Measurements from ENCODE around the gene INPP5K.
"Not testable (repeated sequence)": the region's sequence is repeated elsewhere in the genome, so short reads cannot be mapped to it uniquely, and the experiment has no call there.

Gene INPP5K

DNA sequence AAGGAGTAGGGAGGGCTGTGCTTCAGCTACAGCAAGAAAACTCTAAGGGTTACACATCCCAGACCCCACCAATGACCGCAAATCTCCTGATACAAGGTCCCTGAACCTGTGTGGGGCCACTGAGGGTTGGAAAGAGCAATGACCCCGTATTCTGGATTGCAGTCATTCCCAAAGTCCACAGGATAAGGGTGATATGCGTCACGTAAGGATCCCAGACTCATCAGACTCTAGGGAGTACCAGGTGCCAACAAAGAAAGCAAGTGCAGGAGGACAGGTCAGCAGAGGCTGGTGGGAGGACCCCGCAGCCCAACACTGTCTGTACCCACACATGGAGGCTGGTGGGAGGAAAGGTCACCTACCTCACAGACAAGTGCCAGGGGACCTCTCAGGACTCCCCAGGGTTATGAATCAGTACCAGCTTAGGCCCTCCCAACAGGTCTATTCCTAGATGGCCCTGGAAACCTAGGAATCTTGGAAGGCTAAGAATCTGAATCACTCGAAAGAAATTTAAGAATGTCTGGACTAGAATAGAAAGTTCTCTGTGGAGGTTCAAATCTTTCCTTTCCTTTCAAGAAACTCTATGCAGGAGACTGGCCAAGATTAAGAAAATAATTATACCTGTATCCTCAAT, 30.0 kb upstream of the INPP5K start:
- no peak for DNase-seq (ENCODE audit: low read depth, low spot score)

DNA sequence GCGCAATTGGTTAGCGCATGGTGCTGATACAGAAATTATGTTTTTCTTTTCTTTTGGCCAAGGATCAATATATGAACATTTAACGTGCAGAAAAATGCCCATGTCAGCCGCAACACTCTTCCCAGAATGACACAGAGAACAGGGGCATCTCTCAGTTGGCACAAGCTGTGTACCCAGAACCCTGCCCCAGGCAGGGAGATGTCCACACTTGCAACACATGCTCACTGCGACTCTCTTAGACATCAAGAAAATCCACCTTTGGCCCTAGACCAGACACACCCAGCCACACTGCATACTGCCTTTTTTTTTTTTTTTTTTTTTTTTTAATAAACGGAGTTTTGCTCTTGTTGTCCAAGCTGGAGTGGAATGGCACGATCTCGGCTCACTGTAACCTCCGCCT, 29.2 kb upstream of the INPP5K start:
- no peak for DNase-seq (ENCODE audit: low read depth, low spot score)

DNA sequence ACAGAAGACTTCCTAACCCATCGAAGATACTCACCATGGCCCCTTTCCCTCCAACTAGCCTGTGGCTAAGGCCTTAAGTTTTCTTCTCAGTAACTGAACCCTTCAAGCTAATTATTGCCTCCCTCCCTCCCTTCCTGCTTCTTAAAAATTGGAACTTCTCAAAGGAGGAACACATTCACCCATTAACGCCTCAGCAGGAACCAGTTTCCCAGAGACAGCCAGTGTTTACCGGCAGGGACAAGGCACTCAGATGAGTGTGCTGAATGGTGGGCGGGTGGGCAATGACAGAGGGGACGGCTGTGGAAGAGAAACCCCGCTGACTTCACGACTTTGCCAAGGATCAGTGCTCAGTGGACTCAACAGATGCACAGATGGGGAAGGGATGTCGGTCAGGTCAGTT, 25.9 kb upstream of the INPP5K start:
- no peak for DNase-seq (ENCODE audit: low read depth, low spot score)

DNA sequence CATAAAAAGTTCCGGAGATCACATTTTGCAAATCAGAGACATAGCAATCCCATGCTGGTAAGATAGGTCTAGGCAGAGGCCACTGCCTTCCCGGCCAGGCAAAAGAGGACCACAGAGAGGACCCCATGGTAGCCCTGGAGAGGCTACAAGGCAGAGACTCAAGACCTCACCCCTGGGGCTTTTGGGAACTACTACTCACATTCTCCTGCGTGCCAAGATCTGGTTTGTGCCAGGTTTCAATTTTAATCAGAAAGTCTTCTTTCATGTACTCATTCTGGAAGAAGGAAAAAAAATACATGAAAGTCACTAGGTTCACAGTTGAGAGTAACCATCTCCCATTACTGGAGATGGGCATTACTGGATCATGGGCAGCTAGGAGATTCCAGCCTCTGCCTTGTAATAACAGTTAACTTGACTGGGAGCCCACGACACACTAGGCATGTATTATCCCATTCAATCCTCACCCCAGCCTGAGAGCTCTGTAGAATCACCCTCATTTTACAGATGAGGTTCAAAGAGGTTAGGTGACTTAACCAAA, 25.0 kb upstream of the INPP5K start:
- no peak for DNase-seq (ENCODE audit: low read depth, low spot score)

DNA sequence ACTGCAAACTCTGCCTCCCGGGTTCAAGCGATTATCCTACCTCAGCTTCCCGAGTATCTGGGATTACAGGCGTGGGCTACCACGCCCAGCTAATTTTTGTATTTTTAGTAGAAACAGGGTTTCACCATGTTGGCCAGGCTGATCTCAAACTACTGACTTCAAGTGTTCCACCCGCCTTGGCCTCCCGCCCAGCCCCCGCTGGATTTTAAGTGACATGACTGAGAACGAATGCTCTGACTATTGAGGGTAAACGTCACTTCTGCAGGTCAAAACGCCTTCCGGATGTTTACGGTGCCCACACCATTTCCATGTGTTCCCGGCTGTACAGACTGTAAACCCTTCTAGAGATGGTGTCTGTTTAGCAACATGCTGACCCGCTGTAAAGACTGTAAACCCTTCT, 23.4 kb upstream of the INPP5K start:
- DNase-seq (ENCODE audit: low read depth, low spot score) = no peak

DNA sequence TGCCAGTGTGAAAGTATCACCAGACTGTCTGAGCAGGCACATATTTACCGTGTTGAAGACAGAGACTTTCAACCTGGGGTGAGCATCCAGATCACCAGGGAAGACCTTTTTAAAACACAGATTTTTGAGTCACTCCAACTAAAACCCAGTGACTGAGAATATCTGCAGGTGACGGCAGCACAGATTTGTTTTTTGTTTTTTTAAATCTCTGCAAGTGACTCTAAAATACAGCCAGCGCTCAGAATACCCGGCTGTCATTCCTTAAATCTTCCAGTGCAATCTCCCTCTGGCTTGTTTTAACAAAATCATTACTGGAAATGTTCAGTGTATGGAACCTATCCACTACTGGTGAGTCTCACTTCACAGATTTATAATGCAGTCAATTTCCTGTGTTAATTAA, 19.3 kb upstream of the INPP5K start:
- no peak for DNase-seq (ENCODE audit: low read depth, low spot score)

DNA sequence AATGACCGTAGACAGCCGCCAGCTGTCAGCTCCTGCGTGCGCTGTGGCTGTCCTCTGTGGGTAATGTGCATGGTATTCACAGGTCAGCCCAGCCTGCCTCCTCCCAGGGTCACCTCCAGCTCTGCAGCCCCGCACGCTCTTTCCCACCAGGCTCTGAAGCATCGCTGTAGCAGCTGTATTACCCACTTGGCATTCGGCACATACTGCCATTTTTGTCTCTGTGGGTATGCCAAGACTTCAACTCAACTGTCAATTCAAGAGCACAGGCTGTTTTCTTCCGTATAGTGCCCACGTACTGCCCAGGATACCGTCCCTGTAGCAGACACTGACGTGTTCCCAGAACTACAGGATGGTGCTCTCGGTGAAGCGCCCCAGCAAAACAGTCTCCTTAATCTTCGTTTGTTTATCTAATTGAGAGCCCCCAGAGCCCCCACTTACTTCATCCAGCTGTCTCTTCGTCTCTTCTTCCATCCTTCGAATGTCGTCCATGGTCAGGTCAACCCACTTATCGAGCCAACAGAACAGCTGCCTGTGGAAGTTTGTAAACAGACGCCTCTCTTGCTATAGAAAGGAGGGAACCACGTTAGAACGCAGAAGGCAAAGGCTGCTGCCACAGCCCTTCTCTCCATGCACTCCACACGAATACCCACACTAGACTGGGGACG, 17.4 kb upstream of the INPP5K start:
- no peak for DNase-seq (ENCODE audit: low read depth, low spot score)

DNA sequence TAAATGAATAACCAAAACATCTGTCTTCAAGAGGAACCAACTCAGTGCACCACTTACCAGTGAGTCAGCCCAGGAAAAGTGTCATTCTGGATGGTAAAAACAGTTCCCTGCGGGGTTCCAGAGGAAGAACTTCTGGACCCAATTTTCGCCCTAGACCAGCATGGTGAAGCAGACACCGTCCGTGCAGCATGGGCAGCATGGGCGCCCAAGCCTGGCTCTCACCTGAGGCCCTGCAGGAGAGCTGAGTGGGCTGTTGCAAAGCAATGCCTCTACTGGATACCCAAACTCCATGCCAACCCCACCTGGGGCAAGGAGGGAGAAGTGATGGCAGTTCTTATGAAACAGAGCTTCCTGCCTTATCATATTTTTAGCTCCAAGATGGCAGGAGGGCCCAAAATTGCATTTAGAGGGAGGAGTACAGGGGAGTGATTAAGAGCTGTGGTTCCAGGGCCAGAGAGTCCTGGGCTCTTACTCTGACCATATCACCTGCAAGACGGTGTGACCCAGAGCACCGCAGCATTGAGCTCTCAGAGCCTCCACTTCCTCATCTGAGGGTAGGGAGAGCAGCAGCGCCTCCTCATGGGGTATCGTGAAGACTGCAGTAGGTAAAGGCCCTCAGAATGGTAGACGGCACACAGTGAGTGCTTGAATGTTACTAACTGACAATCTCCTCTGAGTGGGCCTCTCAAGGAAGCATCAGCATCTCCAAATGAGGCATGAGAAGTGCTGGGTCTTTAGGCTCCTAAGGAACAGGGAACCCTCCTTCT, 16.6 kb upstream of the INPP5K start:
- DNase-seq (ENCODE audit: low read depth, low spot score) = no peak

DNA sequence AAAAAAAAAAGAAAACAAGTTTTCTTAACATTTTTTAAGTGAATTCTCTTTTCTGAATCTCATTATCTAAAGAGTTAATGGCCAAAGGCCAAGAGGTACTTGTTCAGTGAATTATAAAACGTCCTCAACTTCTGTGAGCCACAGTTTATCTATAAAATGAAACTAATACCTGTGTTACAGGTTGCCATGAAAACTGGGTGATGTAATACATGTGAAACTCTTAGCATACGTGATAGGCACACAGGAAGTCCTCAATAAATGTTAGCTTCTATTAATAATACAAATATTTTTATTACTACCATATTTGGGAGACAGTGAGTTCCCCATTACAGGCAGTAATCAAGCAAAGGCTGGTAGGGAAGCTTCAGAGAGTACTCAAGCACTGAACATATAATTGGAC, 13.5 kb upstream of the INPP5K start:
- DNase-seq (ENCODE audit: low read depth, low spot score) = no peak

DNA sequence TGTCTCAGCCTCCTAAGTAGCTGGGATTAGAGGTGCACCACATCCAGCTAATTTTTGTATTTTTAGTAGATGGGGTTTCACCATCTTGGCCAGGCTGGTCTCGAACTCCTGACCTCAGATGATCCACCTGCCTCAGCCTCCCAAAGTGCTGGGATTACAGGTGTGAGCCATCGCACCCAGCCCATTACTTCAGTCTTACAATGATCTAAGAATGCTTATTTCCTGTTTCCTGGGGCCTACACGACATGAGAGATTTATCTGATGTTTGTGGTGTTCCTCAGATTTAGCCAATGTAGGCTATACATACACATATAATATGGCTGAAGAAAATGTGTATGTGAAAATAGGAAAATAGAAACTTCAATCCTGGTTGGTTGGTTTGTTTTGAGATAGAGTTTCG, 10.5 kb upstream of the INPP5K start:
- not testable (repeated sequence) for DNase-seq (ENCODE audit: low read depth, low spot score)

DNA sequence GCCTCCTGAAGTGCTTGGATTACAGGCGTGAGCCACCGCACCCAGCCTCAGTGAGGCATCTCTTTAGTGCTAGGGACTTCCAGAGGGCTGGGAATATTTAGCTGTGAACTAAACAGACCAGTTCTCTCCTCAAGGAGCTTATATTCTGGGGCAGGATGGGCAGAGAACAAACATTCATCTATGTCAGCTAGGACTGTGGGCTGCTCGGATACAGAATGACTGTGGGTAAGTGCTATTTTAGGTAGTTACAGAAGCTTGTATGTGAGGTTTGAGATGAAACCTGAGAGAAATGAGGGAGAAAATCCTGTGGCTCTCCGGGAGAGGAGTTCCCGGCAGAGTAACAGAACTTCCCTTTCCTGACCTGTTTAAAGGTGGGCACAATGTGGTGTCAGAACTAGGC, 6.2 kb upstream of the INPP5K start:
- DNase-seq (ENCODE audit: low read depth, low spot score) = no peak

DNA sequence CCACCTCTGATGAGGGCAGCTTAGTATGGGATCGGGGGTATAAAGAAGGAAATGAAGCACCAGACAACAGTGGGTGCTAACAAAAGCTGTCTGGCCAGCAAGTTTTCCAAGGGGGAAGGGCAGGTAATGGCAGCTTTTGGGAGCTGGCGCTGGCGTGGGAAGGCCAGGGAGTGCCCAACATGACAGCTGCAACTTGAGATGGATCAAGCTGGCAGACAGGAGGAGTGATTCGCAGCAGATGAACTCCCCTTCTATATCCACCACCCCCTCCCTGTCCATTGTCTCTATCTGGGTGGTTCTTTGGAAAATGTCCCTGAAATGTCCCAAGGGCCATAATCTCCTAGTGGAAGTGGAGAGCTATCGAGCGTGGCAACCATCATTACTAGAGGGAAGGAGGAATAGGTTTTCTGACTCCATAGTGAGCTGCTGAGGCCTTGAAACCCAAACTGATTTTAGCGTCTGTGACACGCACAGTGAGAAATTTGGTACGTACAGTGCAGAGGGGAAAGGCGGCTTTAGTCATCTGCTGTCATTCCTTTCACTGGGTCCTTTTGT, 4.8 kb upstream of the INPP5K start:
- no peak for DNase-seq (ENCODE audit: low read depth, low spot score)

DNA sequence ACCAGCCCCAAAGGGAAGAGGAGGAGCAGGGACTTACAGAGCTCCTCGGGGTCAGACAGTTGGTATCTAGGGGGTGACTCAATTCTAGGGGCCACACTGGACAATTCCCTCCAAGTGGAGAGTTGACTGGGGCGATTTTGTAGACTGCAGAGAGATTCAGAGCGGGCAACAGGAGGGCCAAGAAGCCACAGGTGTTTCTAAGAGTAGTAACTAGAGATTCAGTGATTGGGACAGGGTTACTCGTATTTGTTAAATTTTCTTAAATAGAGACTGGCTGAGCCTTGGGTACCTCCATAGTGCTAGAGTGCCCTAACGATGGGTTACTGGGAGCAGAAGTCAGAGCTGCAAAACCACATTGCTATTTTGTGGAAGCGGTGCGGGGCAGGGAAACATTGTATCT, 3.3 kb upstream of the INPP5K start:
- DNase-seq (ENCODE audit: low read depth, low spot score) = no peak

DNA sequence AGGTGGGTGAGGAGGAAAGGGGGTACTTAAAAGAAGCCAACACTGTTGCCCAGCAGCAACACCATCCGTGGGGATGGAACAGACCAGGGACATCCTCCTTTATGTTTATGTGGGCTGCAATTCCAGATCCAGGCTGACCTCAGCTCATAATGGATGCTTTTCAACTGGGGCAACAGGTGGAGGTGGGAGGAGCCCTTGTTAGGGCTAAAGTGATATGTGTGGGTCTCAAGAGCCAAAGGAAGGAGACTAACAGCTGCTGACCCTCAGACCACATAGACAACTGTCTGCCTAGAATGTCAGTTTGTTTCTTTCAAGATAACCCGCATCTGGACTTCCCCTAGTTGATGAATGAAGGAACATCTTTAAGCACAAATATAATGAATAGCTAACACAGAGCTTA, 2.0 kb upstream of the INPP5K start:
- DNase-seq (ENCODE audit: low read depth, low spot score) = no peak

DNA sequence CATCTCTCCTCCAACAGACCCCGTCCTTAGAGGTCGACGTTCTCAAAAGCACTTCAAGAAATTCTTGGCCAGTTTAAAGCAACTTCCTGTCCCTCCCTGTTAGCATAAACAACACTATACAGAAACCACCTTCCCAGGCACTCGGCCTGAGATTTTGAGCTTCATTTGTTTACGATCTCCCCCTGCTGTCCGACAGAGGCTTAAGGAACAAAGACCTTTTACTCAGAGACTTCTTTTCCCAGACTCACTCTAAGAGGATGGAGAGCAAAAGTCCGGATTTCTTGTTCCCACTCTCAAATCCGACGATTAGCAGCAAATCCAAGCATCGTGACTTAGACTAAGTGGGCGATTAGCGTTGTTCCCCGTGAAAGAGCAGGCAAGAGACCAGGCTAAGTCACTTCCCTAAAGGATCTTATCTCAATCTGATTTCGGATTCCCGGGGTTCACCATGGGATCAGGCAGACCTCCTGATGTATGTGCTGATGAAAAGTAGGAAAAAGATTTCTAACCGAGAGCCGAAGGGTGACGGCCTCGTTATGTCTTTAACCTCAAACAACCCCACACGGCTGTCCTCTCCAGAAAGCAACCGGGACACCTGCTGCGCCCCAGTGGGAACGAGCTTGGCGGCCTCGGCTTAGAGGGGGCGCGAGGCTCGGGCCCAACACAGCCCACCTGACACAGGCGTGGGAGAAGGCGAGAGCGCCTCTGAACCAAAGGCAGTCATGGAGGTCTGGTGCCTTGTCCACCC, 598 bp downstream of the INPP5K start:
- no peak for DNase-seq (ENCODE audit: low read depth, low spot score)

DNA sequence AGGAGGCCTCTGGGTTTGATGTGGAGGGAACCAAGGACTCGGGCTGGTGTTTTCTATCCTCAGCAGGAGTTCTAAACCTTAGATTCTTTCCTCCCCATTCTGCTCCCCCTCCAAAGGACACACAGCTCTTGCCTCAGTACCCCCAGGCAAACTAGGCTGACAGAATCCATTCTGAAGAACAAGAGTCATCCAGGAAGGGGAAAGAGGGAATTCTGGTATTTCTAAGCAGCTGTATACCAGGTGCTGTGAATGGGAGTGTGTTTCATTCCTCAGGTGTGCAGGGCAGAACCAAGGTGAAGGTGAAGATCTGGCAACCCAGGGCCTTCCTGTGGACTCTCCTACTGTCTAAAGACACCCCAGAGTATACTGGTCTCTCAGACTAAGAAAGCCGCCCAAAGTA, 4.1 kb downstream of the INPP5K start:
- no peak for DNase-seq (ENCODE audit: low read depth, low spot score)

DNA sequence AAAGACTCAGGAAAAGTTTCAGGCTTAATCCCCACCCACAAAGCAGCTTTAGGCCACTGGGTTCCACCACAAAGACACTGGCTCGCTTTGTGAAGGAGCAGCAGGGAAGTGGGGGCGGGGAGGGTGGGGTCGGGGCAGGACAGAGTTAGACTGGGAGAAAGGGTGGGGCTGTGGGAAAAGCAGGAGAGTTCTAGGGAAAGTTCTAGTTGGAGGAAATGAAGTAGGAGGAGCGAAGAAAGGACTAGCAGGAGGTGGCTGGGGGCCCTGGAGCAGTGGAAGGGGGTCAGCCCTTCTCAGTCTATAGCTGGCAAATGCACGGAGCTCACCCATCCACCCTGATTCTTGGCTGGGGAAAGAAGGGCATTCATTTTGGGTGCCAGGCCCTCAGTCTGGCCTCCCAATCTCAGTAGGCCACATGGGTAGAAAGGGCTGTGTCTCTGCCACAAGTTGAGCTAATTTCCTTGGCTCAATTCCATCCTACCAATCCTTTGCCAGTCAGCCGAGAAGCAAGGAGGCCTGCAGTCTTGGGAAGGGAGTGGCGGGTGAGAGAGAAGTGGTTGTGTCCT, 4.6 kb downstream of the INPP5K start:
- DNase-seq (ENCODE audit: low read depth, low spot score) = no peak

DNA sequence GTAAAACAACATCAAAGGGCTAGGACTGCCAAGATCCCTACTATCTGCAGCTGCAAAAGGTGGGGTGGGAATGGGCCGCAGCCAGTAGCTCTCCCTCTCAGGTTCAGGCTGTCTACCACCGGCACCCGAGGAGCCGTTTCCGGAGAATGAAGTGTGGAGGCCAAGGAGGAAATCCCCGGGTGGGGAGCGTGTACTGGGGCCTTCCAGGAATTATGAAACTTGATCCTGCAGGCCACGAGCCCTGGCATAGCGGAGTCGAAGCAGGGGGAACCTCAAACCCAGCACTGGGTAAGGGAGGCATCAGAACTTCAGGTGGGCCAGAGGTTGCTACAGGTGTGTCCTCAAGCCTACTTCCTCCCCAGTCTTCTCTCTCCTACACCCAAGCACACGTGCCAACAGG, 5.1 kb downstream of the INPP5K start:
- DNase-seq (ENCODE audit: low read depth, low spot score) = no peak

DNA sequence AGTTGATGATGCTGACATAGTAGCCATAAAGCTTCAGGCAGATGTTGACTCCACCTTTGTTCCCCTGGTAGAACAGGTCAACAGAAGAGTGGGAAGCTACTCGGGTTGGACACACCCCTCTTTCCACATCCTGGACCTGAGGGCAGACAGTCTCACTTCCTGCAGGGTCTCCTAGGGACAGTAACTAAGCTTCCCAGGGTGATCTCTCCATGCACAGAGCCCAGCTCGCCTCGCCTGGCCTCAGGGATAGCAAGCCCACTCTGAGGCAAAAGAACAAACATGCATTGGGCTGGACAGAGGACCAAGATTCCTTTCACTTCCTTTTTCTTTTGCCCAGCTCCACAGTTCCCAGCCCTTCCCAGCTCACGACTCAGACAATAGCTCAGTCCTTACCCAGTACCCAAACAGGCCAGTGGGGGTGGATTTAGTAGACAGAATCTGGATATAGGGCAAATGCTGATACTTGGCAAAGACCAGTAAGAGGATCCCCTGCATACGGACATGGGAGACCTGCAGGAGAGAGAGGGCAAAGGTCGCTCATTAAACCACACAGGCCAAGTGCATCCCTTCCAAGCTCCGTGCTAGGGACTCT, 7.0 kb downstream of the INPP5K start:
- DNase-seq (ENCODE audit: low read depth, low spot score) = no peak

DNA sequence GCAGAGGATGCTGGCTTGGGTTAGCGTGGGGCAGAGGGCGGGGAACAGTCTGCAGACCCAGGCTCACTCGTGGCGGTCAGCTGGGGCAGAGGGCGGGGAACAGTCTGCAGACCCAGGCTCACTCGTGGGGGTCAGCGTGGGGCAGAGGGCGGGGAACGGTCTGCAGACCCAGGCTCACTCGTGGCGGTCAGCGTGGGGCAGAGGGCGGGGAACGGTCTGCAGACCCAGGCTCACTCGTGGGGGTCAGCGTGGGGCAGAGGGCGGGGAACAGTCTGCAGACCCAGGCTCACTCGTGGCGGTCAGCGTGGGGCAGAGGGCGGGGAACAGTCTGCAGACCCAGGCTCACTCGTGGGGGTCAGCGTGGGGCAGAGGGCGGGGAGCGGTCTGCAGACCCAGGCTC, 7.7 kb downstream of the INPP5K start:
- not testable (repeated sequence) for DNase-seq (ENCODE audit: low read depth, low spot score)

DNA sequence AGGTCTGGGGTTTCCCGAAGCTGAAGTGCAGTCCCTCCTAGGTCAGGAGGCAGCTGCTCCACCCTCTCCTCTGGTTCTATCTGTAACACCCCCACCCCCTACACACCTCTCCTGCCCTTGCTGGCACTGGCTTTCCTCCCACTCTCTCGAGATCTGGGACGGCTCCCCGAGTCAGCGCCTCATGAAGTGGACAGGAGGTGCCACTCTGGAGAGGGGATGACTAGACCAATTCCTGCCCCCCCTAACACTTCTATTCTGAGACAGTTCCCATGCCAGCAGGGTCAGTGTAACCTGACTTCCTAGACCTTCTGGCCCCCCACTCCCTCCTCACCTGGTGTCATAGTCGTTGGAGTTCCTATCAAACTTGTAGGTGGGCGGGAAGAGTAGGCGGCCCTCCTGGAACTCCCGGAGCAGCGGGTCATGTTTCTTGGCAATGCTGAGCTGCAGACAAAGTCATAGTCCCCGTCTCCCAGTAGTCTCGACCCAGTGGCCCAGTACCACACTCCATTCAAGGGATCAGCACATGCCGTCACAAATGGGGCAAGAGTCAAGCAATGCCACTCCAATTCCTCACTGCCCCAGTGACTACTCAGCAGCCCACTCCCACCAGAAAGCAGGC, 9.7 kb downstream of the INPP5K start:
- no peak for DNase-seq (ENCODE audit: low read depth, low spot score)
